Muscle layer of duodenum (tissue), 2 donors: ENCODE measurements around the gene NCOA4.
"Not testable (repeated sequence)": the region's sequence is repeated elsewhere in the genome, so short reads cannot be mapped to it uniquely, and the experiment has no call there.

ENCODE experiments used
- H3K27ac ChIP-seq: one replicate; pipeline ENCODE4 v1.7.0; 2013; ENCODE audit warnings: mild to moderate bottlenecking, low read length
- H3K27me3 ChIP-seq: one replicate; pipeline ENCODE4 v1.7.0; 2013; ENCODE audit warnings: low read depth, mild to moderate bottlenecking, control low read depth, low read length
- H3K36me3 ChIP-seq, 2 donors: one replicate each; pipeline ENCODE4 v1.7.0; 2013; ENCODE audit warnings: low read length in 2 of 2, control low read depth in 1 of 2, mild to moderate bottlenecking in 1 of 2; ENCODE audit not compliant: insufficient read depth in 2 of 2, control insufficient read depth in 1 of 2
- H3K4me1 ChIP-seq, 2 donors: one replicate each; pipeline ENCODE4 v1.7.0; 2013; ENCODE audit warnings: low read length in 2 of 2, mild to moderate bottlenecking in 2 of 2, control low read depth in 1 of 2, moderate library complexity in 1 of 2; ENCODE audit not compliant: insufficient read depth in 2 of 2, control insufficient read depth in 1 of 2
- H3K4me3 ChIP-seq, 2 donors: one replicate each; pipeline ENCODE4 v1.7.0; 2013; ENCODE audit warnings: low read length in 2 of 2, low read depth in 1 of 2, mild to moderate bottlenecking in 1 of 2
- H3K9me3 ChIP-seq, 2 donors: one replicate each; pipeline ENCODE4 v1.7.0; 2013; ENCODE audit warnings: low read length in 2 of 2, control low read depth in 1 of 2, mild to moderate bottlenecking in 1 of 2; ENCODE audit not compliant: control insufficient read depth in 1 of 2
- donor health status: healthy.

The NCOA4 gene

DNA sequence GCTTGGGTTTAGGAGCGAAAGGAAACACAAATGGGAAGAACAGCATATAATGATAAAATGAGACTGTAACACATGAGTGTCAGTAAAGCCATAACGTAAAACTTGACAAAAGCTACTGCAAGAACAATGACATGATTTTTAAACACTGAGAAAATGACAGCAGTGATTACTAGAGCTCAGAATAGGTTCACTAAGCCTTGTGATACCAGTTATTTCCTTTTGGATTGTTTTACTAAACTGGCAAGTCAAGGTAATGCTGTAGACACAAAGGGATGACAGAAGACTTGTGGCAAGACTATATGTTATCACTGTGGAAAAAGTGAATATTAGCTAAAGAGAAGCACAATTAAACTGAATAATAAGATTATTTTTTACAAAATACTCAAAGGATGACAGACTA lies 12.7 kb downstream of the NCOA4 start:
- H3K27ac ChIP-seq, result peak overlapping the region; percentile 46
- H3K4me1 ChIP-seq, result peaks cover 31 to 41% of the 10 kb centered on the region in 2 donors
- H3K9me3 ChIP-seq, result no peaks in the 10 kb centered on the region
- no peak overlapping the region for H3K4me3 ChIP-seq
- H3K36me3 ChIP-seq, result peaks cover 21 to 32% of the 10 kb centered on the region in 2 donors
- H3K27me3 ChIP-seq, result no peaks in the 10 kb centered on the region

- Histone ChIP-seq H3K4me1 (peaks cover 31 to 34% of the 10 kb centered on the region in 2 donors), H3K36me3 (peaks cover 28 to 38% of the 10 kb centered on the region in 2 donors), H3K4me3 (no peak overlapping the region), H3K27me3 (no peaks in the 10 kb centered on the region), H3K27ac (no peak overlapping the region), H3K9me3 (no peaks in the 10 kb centered on the region)
These were observed 13.6 kb downstream of the NCOA4 start for GRCh38 chr10:46016811-46017210.

DNA sequence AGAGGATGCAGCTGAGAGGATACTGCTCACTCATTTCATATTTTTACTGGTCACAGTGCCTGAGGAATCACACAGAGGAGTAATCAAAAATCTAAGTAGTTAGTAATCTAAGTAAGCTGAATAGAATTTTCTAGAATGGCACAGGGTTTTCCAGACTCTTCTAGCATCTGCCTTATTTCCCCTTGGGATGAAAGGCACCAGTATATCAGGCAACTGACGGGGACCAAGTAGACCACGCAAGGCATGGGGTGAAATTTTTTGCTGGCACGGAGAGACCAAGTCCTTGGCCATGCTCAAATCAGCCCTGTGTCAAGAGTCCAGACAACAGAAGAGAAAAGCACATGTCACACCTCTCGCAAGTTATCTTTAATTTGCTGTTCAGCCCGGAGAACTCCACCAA lies 14.2 kb downstream of the NCOA4 start:
- Histone ChIP-seq H3K4me3 (no peak overlapping the region), H3K27me3 (no peaks in the 10 kb centered on the region), H3K4me1 (peaks cover 28% of the 10 kb centered on the region in 2 donors), H3K36me3 (peaks cover 34 to 38% of the 10 kb centered on the region in 2 donors), H3K9me3 (no peaks in the 10 kb centered on the region), H3K27ac (no peak overlapping the region)

GRCh38 chr10:46014683-46015405 lies 15.6 kb downstream of the NCOA4 start:
- no peaks in the 10 kb centered on the region for H3K27me3 ChIP-seq
- peaks cover 15 to 17% of the 10 kb centered on the region in 2 donors for H3K4me1 ChIP-seq
- no peak overlapping the region for H3K27ac ChIP-seq
- H3K4me3 ChIP-seq, result no peak overlapping the region
- H3K9me3 ChIP-seq, result no peaks in the 10 kb centered on the region
- H3K36me3 ChIP-seq, result peaks cover 47 to 50% of the 10 kb centered on the region in 2 donors

- peaks cover 51 to 54% of the 10 kb centered on the region in 2 donors for H3K36me3 ChIP-seq
- H3K4me1 ChIP-seq, result peaks cover 9 to 16% of the 10 kb centered on the region in 2 donors
- H3K9me3 ChIP-seq, result no peaks in the 10 kb centered on the region
- no peak overlapping the region for H3K27ac ChIP-seq
- H3K27me3 ChIP-seq, result no peaks in the 10 kb centered on the region
- H3K4me3 ChIP-seq, result no peak overlapping the region
These were observed 16.2 kb downstream of the NCOA4 start for GRCh38 chr10:46014206-46014605.

- Histone ChIP-seq H3K27me3 (no peaks in the 10 kb centered on the region), H3K4me3 (no peak overlapping the region), H3K9me3 (no peaks in the 10 kb centered on the region), H3K36me3 (peaks cover 66% of the 10 kb centered on the region in 2 donors), H3K27ac (no peak overlapping the region), H3K4me1 (peaks cover 0 to 2% of the 10 kb centered on the region in 2 donors)
These were observed 17.7 kb downstream of the NCOA4 start for GRCh38 chr10:46012746-46013145.

DNA sequence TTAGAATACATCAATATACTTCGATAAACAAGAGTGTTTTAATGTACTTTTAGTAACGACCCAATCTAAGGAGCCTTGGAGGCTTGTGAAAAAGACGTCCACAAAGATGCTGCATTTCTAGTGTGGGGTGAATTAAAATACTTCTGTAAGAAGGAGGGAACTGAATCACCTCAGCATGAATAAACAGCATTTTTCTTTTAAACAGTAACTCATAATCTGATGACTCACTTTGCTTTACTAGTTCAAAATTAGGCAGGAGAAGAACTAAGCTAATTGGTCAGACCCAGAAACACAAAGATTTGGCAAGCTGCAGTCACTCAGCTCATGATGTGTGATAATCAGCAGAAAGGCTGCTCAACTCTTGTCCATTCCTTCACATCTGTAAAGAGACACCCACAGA lies 24.2 kb downstream of the NCOA4 start:
- Histone ChIP-seq H3K4me3 (no peak overlapping the region), H3K27ac (peak overlapping the region; percentile 6), H3K9me3 (no peaks in the 10 kb centered on the region), H3K27me3 (no peaks in the 10 kb centered on the region), H3K4me1 (no peaks in the 10 kb centered on the region), H3K36me3 (peaks cover 53 to 89% of the 10 kb centered on the region in 2 donors)

GRCh38 chr10:46005383-46005782 lies 25.0 kb downstream of the NCOA4 start:
- H3K36me3 ChIP-seq, result peaks cover 55 to 85% of the 10 kb centered on the region in 2 donors

DNA sequence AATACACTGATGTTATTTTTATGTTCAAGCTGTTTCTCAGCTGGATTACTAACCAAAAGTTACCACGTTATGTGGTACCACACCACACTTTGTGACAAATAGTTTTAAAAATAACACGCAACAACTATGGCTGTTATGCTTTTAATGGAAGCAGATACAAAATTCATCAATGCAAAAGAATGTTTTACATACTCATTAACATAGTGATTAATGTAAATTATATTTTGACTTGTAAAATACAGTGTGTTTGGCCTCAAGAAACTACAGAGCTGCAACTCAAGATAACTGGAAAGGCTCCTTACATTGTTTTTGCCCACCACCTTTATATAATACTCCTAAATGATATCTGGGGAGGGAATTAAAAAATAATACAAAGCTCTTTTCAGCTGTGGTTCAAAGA lies 25.5 kb downstream of the NCOA4 start:
- no peaks in the 10 kb centered on the region for H3K27me3 ChIP-seq
- H3K4me1 ChIP-seq, result no peaks in the 10 kb centered on the region
- no peaks in the 10 kb centered on the region for H3K9me3 ChIP-seq
- H3K36me3 ChIP-seq, result peaks cover 51 to 85% of the 10 kb centered on the region in 2 donors
- H3K4me3 ChIP-seq, result no peak overlapping the region
- no peak overlapping the region for H3K27ac ChIP-seq

More at GRCh38 chr10:46005383-46005782, 25.0 kb downstream of the NCOA4 start:
- Histone ChIP-seq H3K27me3 (no peaks in the 10 kb centered on the region), H3K27ac (no peak overlapping the region), H3K4me3 (no peak overlapping the region), H3K4me1 (no peaks in the 10 kb centered on the region), H3K9me3 (no peaks in the 10 kb centered on the region)

DNA sequence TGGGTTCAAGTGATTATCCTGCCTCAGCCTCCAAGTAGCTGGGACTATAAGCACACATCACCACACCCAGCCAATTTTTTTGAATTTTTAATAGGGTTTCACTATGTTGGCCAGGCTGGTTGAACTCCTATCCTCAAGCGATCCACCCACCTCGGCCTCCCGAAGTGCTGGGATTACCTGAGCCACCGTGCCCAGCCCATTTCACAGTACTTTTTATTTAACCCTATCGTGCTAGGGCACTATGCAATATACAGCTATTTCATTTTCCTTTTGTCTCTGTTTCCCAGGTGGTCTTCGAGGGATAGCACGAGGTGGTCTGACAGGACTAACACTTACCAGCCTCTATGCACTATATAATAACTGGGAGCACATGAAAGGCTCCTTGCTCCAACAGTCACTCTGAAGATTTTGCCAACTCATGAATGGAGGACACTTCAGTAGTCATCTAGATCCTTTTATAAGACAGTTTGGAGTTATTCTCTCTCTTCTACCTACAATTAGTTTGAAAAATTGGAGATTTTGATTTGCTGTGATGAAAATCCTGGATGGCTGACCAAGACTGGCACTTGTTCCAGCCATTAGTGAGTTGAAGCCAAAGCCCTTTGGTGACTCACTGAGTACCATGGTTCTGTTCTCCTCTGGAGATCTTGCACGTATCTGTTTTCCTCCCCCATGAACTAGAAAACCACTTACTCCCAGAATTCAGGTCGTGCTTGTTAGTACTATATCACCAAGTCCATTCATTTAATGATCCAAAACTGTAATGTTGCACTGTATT lies 27.3 kb downstream of the NCOA4 start:
- H3K4me3 ChIP-seq, result no peak overlapping the region
- peaks cover 41 to 73% of the 10 kb centered on the region in 2 donors for H3K36me3 ChIP-seq
- H3K27me3 ChIP-seq, result no peaks in the 10 kb centered on the region
- no peaks in the 10 kb centered on the region for H3K4me1 ChIP-seq
- H3K27ac ChIP-seq, result no peak overlapping the region
- no peaks in the 10 kb centered on the region for H3K9me3 ChIP-seq

- H3K27me3 ChIP-seq, H3K27ac ChIP-seq, H3K4me1 ChIP-seq, H3K4me3 ChIP-seq, H3K9me3 ChIP-seq: not testable (repeated sequence)
- H3K36me3 ChIP-seq, result peaks cover 41 to 65% of the 10 kb centered on the region in 2 donors
These were observed 28.2 kb downstream of the NCOA4 start for GRCh38 chr10:46002189-46002687.
